ENCODE measurements around the gene RGS6. TPM values are rescaled to one million over a fixed set of nuclear protein-coding genes. Genes with fewer than 3 reads are reported as not detected.
A peak's percentile ranks its signal among the peaks of the same experiment; 100 is the strongest.
"Not testable (repeated sequence)": the region's sequence is repeated elsewhere in the genome, so short reads cannot be mapped to it uniquely, and the experiment has no call there.

Gene RGS6
- 26.0 TPM for total RNA-seq
- long read RNA-seq, full-length matches to known transcripts, result 1 of 16 reads
- long read RNA-seq, partial matches to known transcripts, result 5 of 16 reads
- long read RNA-seq, other reads (novel, unspliced or antisense), result 10 of 16 reads

DNA sequence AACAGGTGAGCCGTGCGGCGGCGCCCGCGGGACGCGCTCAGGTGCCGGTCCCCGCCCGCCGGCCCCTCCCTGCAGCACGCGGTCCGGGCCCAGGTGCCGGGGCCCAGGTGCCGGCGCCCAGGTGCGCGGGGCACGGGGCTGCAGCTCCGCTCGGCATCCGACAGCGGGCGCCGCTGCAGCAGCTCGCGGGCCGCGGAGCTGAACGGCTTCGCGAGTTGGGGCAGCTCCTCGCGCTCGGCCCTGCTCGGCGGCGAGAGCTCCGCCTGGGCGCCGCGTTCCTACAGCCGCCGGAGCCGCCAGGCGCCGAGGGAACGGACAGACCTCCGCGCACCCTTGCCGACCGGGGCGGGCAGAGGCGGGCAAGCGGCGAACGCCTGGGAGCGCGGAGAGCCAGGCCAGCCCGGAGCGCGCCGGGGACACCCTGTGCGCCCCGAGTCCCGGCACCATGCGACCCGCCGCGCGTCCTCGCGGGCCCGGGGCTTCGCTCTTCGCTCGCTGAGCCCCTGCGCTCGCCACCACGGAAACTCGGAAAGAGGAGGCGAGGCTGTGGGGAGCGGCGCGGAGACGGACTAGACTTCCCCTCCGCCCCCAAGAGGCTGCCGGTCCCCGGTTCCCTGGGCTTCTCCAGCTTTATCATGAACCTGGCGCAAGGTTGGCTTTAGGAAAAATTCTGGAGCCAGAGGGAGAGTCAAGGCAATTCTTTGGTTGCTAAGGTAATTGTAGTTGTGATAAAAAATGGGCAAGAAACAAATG lies at the start of gene RGS6:
Gene RGS6, plus strand, starts transcription at position 201 of the 753 bp plus-strand sequence.
- peak; percentile 93 for ATAC-seq
- intact Hi-C loops (cut with micrococcal nuclease), result loop anchor here (5.0 kb wide), 2 partner anchors 90 to 360 kb away; no protein-coding TSS in a partner anchor
- DNase-seq, result peak; percentile 72

DNA sequence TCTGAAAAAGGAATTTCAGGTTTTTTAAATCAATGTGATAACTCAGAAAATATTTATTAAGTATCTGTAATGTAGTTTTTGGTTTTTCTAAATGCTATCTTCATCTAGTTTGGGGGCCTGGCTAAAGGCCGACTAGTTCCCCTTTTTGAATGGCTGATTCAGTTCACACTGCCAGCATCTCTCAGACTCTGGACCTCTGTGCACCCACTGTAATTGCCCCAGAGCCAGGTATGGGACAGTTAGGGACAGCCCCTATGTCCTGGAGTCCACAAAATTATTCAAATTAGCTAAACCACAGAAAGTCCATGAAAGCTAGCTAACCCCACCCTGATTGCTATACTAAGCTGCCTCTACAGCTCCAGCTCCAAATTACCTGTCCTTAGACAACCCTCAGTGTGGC lies 49.1 kb upstream of the RGS6 start:
- ATAC-seq, result no peak
- intact Hi-C loops (cut with micrococcal nuclease), result no loop called here
- DNase-seq, result no peak

DNA sequence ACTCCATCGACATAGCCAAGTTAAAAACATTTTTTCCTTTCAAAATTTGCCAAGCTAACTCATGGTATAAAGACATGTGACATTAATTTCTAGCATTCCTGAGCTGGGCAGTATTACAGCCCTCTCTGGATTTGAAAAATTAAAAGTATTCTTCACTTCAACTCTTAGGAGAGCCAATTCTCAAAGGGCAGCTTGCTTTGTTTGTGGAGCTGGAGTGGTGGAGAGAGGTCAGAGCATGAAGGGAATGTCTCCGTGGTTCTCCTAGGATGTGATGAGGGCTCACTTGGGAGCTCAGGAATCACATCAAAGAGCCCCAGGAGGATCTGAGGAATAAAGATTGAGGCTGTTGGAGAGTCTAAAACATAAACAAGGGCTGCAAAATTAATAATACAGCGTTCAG lies 46.9 kb upstream of the RGS6 start:
- no peak for DNase-seq
- intact Hi-C loops (cut with micrococcal nuclease), result no loop called here
- no peak for ATAC-seq

DNA sequence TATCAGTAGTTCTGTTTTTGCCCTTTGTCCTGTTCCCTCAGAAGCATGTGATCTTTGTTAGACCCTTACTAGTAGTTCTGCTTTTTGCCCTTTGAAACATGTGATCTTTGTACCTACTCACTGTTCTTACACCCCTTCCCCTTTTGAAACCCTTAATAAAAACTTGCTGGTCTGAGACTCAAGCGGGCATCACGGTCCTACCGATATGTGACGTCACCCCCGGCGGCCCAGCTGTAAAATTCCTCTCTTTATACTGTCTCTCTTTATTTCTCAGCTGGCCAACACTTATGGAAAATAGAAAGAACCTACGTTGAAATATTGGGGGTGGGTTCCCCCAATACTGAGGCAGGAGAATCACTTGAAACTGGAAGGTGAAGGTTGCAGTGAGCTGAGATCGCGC lies 44.4 kb upstream of the RGS6 start:
- intact Hi-C loops (cut with micrococcal nuclease); DNase-seq; ATAC-seq: not testable (repeated sequence)

DNA sequence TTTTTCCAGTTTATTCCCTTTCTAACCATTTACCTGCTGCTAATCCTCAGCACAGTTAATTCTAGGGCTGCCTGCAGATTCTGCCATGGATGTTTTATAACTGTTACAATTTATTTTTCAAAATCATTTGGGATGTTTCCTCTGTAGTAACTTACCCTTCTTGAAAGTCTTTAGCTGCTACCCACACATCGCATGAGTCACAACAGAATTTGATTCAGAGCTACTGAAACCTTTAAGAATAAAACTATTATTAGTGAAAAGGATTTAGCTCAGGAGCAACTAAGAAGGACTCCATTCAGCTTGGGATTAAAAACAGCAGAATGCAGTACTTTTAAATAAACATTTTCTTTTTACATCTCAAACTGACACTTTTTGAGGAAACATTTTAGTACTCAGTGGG lies 41.7 kb upstream of the RGS6 start:
- no peak for ATAC-seq

DNA sequence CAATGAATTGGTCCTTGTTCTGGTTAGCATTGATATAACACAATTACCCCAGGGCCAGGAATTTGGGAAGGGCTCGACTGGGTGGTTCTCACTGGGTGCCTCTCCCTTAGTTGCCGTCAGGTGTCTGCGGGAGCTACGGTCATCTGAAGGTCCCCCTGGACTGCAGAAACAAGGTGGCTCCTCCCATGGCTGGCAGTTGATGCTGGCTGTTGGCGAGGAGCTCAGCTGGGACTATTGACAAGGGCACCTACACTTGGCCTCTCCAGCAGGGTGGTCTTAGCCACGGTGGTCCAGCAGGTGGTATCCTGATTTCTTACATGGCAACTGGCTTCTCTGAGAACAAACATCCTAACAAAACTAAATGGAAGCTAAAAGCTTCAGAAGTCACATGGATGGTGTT lies 41.0 kb upstream of the RGS6 start:
- intact Hi-C loops (cut with micrococcal nuclease), result no loop called here
- ATAC-seq (no peak), DNase-seq (no peak)

More for the DNA sequence above, 41.7 kb upstream of the RGS6 start:
- no peak for DNase-seq
- intact Hi-C loops (cut with micrococcal nuclease), result no loop called here

DNA sequence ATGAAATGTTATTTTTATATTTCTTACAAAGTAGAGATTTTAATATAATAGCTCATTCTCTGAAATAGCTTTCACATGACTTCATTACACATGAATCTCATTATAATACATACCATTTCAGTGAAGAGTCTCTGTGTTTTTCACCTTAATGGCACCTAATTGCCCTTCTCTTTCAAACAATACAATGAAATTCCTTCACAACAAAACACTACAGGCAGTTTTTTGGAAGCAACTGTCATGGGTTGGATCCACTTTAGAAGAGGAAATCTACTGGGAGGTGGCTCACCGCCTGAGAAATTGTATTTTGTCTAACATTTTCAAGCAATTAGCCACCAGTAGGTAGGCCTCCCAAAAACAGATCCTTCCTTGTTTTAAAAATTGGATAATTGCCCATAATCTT lies 40.3 kb upstream of the RGS6 start:
- ATAC-seq, result no peak
- no peak for DNase-seq
- intact Hi-C loops (cut with micrococcal nuclease), result no loop called here

DNA sequence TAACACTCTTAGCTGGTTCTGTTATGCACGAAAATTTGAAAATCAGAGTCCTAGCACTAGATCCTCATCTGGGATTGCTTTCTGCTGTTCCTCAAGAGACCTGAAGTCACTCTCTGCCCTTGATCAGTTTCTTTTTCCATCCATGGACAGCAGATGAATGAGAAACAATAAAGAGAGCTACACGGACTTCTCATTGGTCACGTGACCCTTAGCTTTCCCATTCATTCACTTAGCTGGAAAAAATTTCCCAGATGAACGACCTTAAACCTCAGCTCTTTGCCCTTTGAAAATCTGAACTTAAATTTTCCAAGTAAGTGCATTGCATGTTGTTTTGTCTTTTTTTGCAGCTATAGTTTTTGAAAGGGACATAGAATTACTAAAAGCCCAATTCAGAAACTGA lies 27.2 kb upstream of the RGS6 start:
- DNase-seq, result no peak
- intact Hi-C loops (cut with micrococcal nuclease), result no loop called here
- ATAC-seq, result no peak

DNA sequence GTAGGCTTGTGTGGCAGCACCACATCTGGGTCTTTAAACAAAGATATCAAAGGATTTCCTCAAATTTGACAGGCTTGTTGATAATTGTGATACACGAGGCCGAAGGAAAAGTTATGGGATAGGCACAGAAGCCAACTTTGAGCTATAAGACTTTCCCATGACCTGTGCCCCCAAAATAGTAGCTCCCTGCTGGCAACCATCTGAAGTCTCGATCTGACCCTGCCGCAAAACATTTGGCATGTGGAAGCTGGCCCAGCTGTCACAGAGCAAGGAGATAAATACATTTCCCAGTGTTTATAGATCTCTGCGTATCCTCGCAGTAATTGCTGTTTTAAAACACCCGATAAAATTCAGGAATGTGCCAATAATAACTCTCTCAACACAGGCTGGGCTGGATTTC lies 26.4 kb upstream of the RGS6 start:
- intact Hi-C loops (cut with micrococcal nuclease), result no loop called here
- DNase-seq, result no peak
- no peak for ATAC-seq

DNA sequence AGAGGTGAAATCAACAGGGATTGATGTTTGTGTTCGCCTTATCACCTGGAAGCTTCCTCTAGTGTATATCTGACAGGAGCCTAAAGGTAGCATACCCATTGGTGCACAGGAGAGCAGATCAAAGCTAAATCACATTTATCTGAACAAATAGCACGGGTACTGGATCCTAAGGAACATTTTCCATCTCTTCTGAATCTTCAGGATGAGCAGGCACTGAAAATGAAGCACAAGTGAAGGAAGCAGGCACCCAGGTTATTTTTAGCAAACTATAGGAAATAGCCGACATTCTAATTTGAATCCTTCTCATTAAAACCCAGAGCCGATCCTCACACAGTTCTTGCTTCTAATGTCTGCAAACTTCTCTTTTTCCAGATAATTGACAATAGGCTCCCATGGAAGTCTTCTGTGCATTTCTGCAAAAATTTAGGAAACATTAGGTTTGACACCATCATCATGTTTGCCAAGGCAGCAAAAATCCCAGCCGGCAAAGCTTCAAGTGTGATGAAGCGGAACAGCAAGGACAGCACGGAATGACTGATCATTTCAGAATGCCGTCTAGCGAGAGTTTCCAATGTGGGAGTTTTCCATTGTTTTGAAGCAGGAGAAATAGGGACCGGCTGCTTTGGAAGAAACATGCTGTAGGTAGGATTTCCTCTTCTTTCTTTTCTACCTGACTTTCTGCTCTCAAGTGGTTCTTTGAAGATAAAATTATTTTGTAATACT lies 24.3 kb upstream of the RGS6 start:
- intact Hi-C loops (cut with micrococcal nuclease), result no loop called here
- DNase-seq, result no peak

DNA sequence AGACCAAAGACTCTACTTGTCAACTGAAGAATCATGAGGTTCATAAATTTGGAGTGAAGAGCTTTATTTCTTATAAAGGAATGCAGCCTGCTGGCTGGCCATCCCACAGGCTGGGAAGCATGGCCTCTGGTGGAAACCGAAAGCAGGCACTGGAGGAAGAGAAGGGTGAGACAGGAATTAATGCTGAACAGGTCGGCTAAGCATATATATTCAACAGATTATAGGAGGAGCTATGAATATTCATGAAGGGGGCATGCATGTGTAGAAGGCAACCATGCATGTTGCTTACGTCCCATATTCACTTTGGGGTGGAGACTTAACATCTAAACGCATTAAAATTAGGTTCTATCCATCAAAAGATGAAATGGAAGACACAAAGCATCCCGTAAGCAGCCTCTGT lies 20.6 kb upstream of the RGS6 start:
- no peak for DNase-seq
- no peak for ATAC-seq
- intact Hi-C loops (cut with micrococcal nuclease), result no loop called here

More for the DNA sequence above, 24.3 kb upstream of the RGS6 start:
- ATAC-seq, result no peak

DNA sequence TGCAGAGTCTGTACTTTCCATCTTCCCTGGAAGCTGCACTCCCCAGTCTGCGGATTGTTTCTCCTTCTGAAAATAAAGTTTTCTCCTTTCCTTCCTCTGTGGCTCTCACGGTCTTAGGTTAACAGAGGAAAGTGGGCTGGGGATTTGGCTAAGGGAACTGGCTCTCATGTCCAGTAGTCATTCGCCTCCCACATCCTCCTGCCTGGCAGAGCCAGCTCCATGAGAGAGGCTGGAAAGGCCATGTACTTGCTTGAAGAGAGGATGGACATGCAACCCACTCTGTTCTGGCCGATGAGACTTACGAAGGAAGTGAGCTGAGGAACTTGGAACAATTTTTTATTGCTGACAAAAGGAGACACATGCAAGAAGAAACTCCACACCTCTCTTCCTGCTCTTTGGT lies 18.9 kb upstream of the RGS6 start:
- ATAC-seq (no peak), DNase-seq (no peak)
- intact Hi-C loops (cut with micrococcal nuclease), result no loop called here

DNA sequence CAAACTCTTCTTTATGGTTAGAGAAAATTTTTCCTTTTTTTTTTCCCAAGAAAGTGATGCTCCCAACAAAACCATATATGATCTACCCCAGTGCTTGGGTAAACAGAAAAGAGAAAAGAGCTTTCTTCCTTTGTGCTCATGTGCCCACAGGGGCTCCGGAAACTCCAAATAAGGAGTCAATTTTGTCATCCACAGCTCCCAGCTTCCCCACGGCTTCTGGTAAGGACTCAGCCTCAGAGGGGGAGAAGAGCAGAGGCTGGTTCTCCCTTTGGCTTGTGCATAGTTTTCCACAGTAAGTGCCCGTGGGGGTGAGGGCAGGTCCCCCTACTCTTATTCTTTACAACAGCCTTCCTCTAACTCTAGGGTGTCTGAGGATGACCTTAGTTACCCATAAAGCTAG lies 13.3 kb upstream of the RGS6 start:
- ATAC-seq (no peak), DNase-seq (no peak)
- intact Hi-C loops (cut with micrococcal nuclease), result no loop called here

DNA sequence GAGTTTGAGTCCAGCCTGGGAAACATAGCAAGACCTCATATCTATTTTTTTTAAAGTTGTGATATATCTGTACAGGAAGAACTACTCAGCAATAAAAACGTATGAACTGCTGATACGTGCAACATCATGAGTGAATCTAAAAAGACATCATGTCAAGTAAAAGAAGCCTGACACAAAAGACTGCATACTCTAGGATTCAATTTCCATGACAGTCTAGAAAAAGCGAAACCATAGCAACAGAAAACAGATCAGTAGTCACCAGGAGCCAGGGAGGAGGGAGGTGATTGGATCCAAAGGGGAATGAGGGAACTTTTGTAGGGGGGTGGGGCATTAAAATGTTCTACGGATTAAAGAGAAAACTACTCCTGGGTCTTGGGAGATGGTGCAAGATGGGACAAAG lies 8.7 kb upstream of the RGS6 start:
- ATAC-seq (no peak), DNase-seq (no peak)
- intact Hi-C loops (cut with micrococcal nuclease), result no loop called here

DNA sequence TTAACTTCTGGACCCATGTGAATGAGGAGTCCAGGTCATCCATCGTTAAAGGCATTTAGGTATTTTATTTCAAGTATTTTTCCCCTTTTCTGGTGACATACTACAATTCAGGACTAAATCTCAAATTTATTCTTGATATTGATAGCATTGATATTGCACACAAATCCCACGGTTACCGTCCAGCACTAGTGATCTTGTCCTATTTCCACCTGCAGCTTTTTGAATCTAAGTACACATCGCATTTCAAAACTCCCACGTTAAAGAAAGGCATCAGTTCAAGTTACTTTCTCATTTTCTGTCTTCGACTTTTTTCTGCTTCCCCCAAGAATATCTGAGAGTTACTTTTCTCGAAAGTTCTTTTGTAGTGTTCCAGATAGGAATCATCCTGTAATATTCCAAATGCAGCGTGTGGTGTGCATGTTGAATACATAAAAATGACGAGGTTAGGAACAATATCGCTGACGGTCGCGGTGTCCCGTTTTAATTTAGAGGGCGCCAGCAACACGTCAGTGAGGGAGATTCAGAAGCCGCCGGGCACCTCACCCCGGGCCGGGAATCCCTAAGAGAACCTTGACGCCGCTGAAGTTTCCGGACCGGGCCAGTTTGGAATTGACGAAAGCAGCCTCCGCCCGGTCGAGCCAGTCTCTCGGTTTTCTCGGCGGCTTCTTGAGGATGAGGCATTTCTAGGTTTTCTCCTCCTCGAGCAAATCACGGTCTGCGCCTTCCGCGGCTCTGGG lies 569 bp upstream of the RGS6 start:
- intact Hi-C loops (cut with micrococcal nuclease), result loop anchor here (5.0 kb wide), 2 partner anchors 91 to 361 kb away; no protein-coding TSS in a partner anchor
- ATAC-seq, result peak; percentile 66
- peak; percentile 54 for DNase-seq

DNA sequence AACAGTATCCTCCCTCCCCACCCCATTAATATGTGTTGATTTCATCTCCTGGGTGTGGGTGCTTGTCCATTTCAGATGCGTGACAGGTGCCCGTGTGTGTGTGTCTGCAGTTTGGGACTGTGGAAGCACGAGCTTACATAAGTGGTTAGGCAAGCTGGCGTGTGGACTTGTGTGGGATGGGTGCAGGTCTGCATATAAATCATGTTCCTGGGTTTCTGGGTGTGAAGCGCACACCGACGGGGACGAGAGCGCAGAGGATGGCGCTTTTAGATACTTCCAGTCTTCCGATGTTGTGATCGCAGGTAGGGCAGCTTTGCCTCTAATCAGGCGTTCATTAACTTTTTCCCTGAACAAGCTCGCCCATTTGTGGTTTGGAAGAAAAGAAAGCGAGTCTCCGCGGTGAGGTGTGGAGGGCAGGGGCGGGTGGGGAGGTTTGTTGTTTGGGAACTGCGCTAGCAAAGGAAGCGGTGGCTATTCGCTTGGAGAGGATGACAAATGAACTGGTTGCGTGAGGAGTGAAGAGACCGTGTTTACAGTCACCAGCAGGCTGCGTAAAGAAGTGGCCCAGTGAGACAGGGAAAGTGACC lies 865 bp downstream of the RGS6 start:
- ATAC-seq (peak; percentile 77), DNase-seq (no peak)
- intact Hi-C loops (cut with micrococcal nuclease), result loop anchor here (5.0 kb wide), 2 partner anchors 89 to 359 kb away; no protein-coding TSS in a partner anchor

DNA sequence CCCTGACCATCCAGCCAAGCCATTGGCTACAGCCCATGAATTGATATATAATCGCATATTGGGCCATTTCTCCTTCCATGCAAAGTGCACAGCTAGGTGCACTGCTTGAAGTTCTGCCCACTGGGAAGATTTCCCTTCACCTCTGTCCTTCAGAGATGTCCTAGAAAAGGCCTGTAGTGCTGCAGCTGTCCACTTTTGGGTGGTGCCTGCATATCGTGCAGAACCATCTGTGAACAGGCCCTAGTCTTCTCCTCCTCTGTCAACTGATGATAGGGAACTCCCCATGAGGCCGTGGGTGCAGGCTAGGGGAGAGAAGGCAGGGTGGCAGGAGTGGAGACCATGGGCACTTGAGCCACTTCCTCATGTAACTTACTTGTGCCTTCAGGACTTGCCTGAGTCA lies 6.0 kb downstream of the RGS6 start:
- intact Hi-C loops (cut with micrococcal nuclease); DNase-seq; ATAC-seq: not testable (repeated sequence)

DNA sequence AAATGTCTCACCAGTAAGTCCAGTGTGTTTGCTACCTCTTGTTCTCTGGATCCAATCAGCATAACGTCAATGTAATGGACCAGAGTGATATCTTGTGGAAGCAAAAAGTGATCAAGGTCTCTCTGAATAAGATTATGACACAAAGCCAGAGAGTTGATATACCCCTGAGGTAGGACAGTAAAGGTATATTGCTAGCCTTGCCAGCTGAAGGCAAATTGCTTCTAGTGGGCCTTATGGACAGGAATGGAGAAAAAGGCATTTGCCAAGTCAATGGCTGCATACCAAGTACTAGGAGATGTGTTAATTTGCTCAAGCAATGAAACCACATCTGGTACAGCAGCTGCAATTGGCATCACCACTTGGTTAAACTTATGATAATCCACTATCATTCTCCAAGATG lies 7.1 kb downstream of the RGS6 start:
- ATAC-seq; DNase-seq; intact Hi-C loops (cut with micrococcal nuclease): not testable (repeated sequence)

DNA sequence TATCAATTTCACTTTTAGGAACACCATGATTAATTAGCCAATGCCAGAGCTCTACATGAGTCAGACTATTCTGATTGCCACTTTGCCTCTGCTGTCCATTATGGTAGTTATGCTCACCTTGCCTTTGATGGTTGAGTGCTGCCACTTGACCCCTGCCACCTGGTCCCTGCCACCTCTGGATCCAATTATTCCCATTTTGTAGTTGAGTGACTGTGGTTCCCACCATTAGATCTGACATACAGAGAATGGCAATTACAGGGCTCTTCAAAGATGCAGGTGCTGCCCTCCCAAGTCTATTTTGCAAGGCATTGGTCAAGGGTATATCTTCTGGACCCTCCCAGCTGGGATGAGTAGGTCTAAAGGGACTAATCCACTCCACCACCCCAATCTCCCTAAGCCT lies 8.3 kb downstream of the RGS6 start:
- DNase-seq; ATAC-seq; intact Hi-C loops (cut with micrococcal nuclease): not testable (repeated sequence)
